ENCODE data around the gene FHL3. TPM values are rescaled to one million over a fixed set of nuclear protein-coding genes. Genes with fewer than 3 reads are reported as not detected.

FHL3 gene
- total RNA-seq, 1 donor: 25.5 TPM

DNA sequence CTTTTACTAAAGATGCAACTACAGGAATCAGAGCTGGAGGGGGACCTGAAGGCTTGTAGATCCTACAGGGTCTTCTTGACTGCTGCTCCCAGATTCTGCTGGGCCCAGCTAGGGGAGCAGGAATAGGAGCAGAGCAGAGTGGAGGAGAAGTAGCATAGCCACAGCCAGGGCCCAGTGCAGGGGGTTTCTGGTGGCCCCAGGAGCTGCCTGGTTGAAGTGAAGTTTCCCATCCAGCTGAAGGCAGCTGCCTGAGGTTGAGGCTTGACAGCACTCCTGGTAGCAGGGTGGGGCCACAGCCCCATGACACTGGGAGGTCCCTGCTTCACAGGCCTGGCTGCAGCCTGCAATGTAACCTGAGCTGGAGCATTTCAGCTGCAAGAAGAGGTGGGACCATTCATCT is 56.5 kb downstream of the FHL3 start:
- no peak for TF ChIP-seq CTCF (IDR thresholded peaks at IDR 0.05; ENCODE audit: insufficient read depth, low read depth, low read length)
- DNase-seq (ENCODE audit: low read depth): no peak
- H3K4me3 ChIP-seq (ENCODE audit: low read depth, low read length): no peak overlapping the region

DNA sequence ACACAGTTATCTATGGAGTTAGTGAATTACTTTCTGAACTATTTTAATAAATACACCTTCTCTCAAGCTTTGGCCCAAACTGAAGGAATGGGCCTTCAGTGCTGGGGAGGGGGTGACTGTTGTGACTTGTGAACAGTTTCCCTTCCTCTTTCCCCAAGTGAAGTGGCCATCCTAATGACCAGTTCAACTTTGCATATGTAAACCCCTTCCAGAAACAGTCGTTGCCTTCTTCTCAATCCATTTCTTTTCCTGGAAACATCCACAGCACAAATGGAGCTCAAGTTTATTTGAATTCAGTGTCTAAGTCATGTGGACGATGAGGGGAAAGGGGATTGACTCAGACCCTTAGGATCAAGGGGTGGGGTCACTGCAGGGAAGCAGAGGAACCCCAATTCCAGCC is 57.1 kb downstream of the FHL3 start:
- no peak overlapping the region for H3K4me3 ChIP-seq (ENCODE audit: low read depth, low read length)
- DNase-seq (ENCODE audit: low read depth): no peak
- TF ChIP-seq CTCF (IDR thresholded peaks at IDR 0.05; ENCODE audit: insufficient read depth, low read depth, low read length): no peak

- TF ChIP-seq CTCF (IDR thresholded peaks at IDR 0.05; ENCODE audit: insufficient read depth, low read depth, low read length): no peak
- no peak for DNase-seq (ENCODE audit: low read depth)
- H3K4me3 ChIP-seq (ENCODE audit: low read depth, low read length): no peak overlapping the region
These were observed 58.0 kb downstream of the FHL3 start for GRCh38 chr1:37947364-37947763.

Small RNA genes within 50 kb of the gene (small RNA-seq; reads per million reads assigned to genes)
- gene RF00017: not detected
- not detected for gene RNU6-510P

Other genes starting within 250 kb of the FHL3 start
- under 0.01 TPM in 1 of 2 replicates, not detected in the other for gene EPHA10, start 240.4 kb downstream of the FHL3 start, total RNA-seq
- gene MANEAL, start 211.7 kb downstream of the FHL3 start, total RNA-seq: 0.43 and 0.97 TPM in 2 replicates
- gene C1orf122, start 197.7 kb downstream of the FHL3 start, total RNA-seq: 13.4 and 17.4 TPM in 2 replicates
- 11.9 and 15.5 TPM in 2 replicates for gene YRDC, start 197.3 kb downstream of the FHL3 start, total RNA-seq
- gene MTF1, start 145.9 kb downstream of the FHL3 start, total RNA-seq: 3.2 and 5.6 TPM in 2 replicates
- 31.1 and 35.1 TPM in 2 replicates for gene INPP5B, start 58.5 kb downstream of the FHL3 start, total RNA-seq
- gene SF3A3, start 15.5 kb downstream of the FHL3 start, total RNA-seq: 108 and 116 TPM in 2 replicates
- gene UTP11, start 7.2 kb upstream of the FHL3 start, total RNA-seq: 49.6 and 55.7 TPM in 2 replicates
- under 0.01 TPM in 1 of 2 replicates, not detected in the other for gene POU3F1, start 41.3 kb upstream of the FHL3 start, total RNA-seq

Measured in fibroblast of villous mesenchyme (primary cell).